HEK293T (cell line): Measurements from ENCODE around the gene MBD3L5.
"Not testable (repeated sequence)": the region's sequence is repeated elsewhere in the genome, so short reads cannot be mapped to it uniquely, and the experiment has no call there.

ENCODE experiments used
- ARNT ChIP-seq: fragments of 450-650 bp; IDR thresholded peaks from 2 replicates; pipeline ENCODE4 v1.6.1; 2017; ENCODE audit warnings: mild to moderate bottlenecking
- BHLHE40 ChIP-seq: fragments of 450-650 bp; IDR thresholded peaks from 2 replicates; pipeline ENCODE4 v1.6.1; 2016; ENCODE audit warnings: mild to moderate bottlenecking, moderate library complexity, borderline replicate concordance
- ELF4 ChIP-seq: fragments of 450-650 bp; IDR thresholded peaks from 2 replicates; pipeline ENCODE4 v1.6.1; 2017; ENCODE audit warnings: antibody characterized with exemption
- FOXA1 ChIP-seq: fragments of 450-650 bp; IDR thresholded peaks from 2 replicates; pipeline ENCODE4 v1.6.1; 2016; ENCODE audit warnings: mild to moderate bottlenecking
- FOXK2 ChIP-seq: fragments of 450-650 bp; IDR thresholded peaks from 2 replicates; pipeline ENCODE4 v1.6.1; 2016; ENCODE audit warnings: mild to moderate bottlenecking
- HDGF ChIP-seq: fragments of 450-650 bp; IDR thresholded peaks from 2 replicates; pipeline ENCODE4 v1.6.1; 2017; ENCODE audit warnings: antibody characterized with exemption, borderline replicate concordance
- L3MBTL2 ChIP-seq: fragments of 450-650 bp; conservative IDR thresholded peaks from 2 replicates; pipeline ENCODE4 v1.6.1; 2016; ENCODE audit warnings: mild to moderate bottlenecking
- SP1 ChIP-seq: fragments of 450-650 bp; IDR thresholded peaks from 2 replicates; pipeline ENCODE4 v1.6.1; 2017
- SUZ12 ChIP-seq: fragments of 450-650 bp; IDR thresholded peaks from 2 replicates; pipeline ENCODE4 v1.6.1; 2016; ENCODE audit warnings: mild to moderate bottlenecking
- TF ChIP-seq, protein P1 (sequence below): fragments of 450-650 bp; IDR thresholded peaks from 2 replicates; pipeline ENCODE4 v1.6.1; 2016

DNA sequence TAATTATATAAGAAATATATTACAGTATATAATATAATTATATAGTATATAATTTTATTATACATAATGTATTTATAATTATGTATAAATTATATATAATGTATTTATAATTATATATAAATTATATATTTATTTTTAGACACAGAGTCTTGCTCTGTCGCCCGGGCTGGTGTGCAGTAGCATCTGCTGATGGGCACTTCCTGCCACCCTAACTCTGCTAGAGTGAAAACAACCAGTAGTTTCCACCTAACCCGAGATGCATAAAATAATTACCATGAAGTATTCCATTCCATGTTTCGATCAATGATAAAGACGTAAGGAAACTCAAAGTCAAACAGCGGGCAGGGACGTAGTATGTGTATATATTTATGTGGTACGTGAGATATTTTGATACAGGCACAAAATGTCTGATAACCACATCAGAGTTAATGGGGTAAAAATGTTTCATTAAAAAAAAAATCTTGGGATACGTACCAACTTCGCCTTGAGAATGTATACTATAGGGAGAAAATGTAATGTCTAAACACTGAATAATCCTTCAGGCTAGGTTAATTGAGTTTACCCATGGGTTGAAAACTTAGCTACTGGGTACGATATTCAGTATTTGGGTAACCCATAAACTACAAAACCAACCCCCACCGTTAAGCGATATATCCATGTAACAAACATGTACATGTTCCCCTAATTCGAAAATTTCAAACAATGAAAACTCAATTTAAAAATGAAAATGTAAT is 24.4 kb downstream of the MBD3L5 start:
- not testable (repeated sequence) for TF ChIP-seq FOXK2, L3MBTL2, SP1, FOXA1, BHLHE40, ARNT, ELF4, HDGF, SUZ12
- TF ChIP-seq, protein P1, sequence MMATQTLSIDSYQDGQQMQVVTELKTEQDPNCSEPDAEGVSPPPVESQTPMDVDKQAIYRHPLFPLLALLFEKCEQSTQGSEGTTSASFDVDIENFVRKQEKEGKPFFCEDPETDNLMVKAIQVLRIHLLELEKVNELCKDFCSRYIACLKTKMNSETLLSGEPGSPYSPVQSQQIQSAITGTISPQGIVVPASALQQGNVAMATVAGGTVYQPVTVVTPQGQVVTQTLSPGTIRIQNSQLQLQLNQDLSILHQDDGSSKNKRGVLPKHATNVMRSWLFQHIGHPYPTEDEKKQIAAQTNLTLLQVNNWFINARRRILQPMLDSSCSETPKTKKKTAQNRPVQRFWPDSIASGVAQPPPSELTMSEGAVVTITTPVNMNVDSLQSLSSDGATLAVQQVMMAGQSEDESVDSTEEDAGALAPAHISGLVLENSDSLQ: not testable (repeated sequence)
